ENCODE results near the gene TCN2. TPM values are rescaled to one million over a fixed set of nuclear protein-coding genes. Genes with fewer than 3 reads are reported as not detected.
A peak's percentile ranks its signal among the peaks of the same experiment; 100 is the strongest.

The TCN2 gene
- total RNA-seq, 1 donor from 2014 or later = 1.1 TPM

- no peak overlapping the region for H3K4me3 ChIP-seq (ENCODE audit: low read depth, low read length)
- FAIRE-seq = peak; percentile 13
- TF ChIP-seq, protein P1, sequence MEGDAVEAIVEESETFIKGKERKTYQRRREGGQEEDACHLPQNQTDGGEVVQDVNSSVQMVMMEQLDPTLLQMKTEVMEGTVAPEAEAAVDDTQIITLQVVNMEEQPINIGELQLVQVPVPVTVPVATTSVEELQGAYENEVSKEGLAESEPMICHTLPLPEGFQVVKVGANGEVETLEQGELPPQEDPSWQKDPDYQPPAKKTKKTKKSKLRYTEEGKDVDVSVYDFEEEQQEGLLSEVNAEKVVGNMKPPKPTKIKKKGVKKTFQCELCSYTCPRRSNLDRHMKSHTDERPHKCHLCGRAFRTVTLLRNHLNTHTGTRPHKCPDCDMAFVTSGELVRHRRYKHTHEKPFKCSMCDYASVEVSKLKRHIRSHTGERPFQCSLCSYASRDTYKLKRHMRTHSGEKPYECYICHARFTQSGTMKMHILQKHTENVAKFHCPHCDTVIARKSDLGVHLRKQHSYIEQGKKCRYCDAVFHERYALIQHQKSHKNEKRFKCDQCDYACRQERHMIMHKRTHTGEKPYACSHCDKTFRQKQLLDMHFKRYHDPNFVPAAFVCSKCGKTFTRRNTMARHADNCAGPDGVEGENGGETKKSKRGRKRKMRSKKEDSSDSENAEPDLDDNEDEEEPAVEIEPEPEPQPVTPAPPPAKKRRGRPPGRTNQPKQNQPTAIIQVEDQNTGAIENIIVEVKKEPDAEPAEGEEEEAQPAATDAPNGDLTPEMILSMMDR (IDR thresholded peaks at IDR 0.05; ENCODE audit: insufficient read depth, low read length, severe bottlenecking) = no peak
Observed at GRCh38 chr22:30574997-30575671, 31.8 kb upstream of the TCN2 start.

GRCh38 chr22:30575859-30576258 is 31.1 kb upstream of the TCN2 start:
- FAIRE-seq = peak; percentile 68
- peaks cover 33% of the 10 kb centered on the region for H3K36me3 ChIP-seq (ENCODE audit: control insufficient read depth, insufficient read depth, low read length)
- peaks cover 2% of the 10 kb centered on the region for H3K27me3 ChIP-seq (ENCODE audit: control insufficient read depth, insufficient read depth, low read length)
- TF ChIP-seq, protein P1 (IDR thresholded peaks at IDR 0.05; ENCODE audit: insufficient read depth, low read length, severe bottlenecking) = no peak
- no peak overlapping the region for H3K4me3 ChIP-seq (ENCODE audit: low read depth, low read length)
- no peak for DNase-seq (ENCODE audit: low read depth)

More at GRCh38 chr22:30574997-30575671, 31.8 kb upstream of the TCN2 start:
- peaks cover 2% of the 10 kb centered on the region for H3K27me3 ChIP-seq (ENCODE audit: control insufficient read depth, insufficient read depth, low read length)
- no peak for DNase-seq (ENCODE audit: low read depth)
- H3K36me3 ChIP-seq (ENCODE audit: control insufficient read depth, insufficient read depth, low read length) = peaks cover 27% of the 10 kb centered on the region

DNA sequence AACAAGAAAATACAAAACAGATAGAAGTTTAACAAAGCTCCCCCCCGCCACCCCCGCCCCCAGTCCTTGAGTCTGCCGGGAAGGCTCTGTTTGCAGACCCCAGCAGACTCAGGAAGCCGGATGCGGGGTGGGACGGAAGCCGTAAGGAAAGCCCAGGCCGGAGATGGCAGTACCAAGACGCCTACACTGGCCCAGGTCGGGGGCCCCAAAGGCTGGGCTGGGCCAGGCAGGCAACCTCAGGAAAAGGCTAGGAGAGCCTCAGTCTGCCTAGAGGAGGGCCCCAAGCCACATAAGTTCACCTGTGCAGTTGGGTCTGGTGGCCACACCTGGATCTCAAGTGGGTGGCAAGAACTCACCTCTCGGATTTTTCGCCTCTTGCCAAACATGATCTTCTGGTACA is 28.5 kb upstream of the TCN2 start:
- Histone ChIP-seq H3K36me3 (ENCODE audit: control insufficient read depth, insufficient read depth, low read length) (peaks cover 49% of the 10 kb centered on the region), H3K27me3 (ENCODE audit: control insufficient read depth, insufficient read depth, low read length) (peaks cover 2% of the 10 kb centered on the region), H3K4me3 (ENCODE audit: low read depth, low read length) (no peak overlapping the region)
- DNase-seq (ENCODE audit: low read depth) (no peak), FAIRE-seq (no peak)
- TF ChIP-seq, protein P1 (IDR thresholded peaks at IDR 0.05; ENCODE audit: insufficient read depth, low read length, severe bottlenecking) = no peak

DNA sequence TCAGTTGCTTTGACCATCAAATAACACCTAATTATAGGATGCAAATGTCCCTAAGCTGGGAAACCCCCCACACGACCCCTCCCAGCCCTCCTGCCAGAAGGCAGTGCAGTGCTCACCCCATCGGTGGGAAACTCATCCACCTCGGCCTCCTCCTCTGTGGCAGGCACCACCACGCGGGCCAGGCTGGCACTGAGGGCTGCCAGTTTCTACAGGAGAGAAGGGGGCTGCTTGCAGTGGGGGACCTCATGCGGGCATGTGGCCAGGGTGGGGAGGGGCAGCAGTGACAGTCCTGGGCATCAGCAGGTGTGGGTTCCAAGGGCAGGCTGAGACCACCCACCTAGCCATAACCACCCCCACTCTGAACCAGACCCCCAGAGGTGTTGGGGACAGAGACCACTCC is 26.1 kb upstream of the TCN2 start:
- no peak overlapping the region for H3K4me3 ChIP-seq (ENCODE audit: low read depth, low read length)
- H3K27me3 ChIP-seq (ENCODE audit: control insufficient read depth, insufficient read depth, low read length) = no peaks in the 10 kb centered on the region
- DNase-seq (ENCODE audit: low read depth) (no peak), FAIRE-seq (no peak)
- H3K36me3 ChIP-seq (ENCODE audit: control insufficient read depth, insufficient read depth, low read length) = peaks cover 59% of the 10 kb centered on the region
- TF ChIP-seq, protein P1 (IDR thresholded peaks at IDR 0.05; ENCODE audit: insufficient read depth, low read length, severe bottlenecking) = no peak

- DNase-seq (ENCODE audit: low read depth) = no peak
- peaks cover 60% of the 10 kb centered on the region for H3K36me3 ChIP-seq (ENCODE audit: control insufficient read depth, insufficient read depth, low read length)
- TF ChIP-seq, protein P1 (IDR thresholded peaks at IDR 0.05; ENCODE audit: insufficient read depth, low read length, severe bottlenecking) = no peak
- H3K27me3 ChIP-seq (ENCODE audit: control insufficient read depth, insufficient read depth, low read length) = no peaks in the 10 kb centered on the region
- no peak for FAIRE-seq
- H3K4me3 ChIP-seq (ENCODE audit: low read depth, low read length) = no peak overlapping the region
Observed at GRCh38 chr22:30582051-30582450, 24.9 kb upstream of the TCN2 start.

Measured in bronchial epithelial cell (primary cell).